ENCODE measurements around the gene GRHL3.

Gene GRHL3

GRCh38 chr1:24343412-24344089, 24.4 kb downstream of the GRHL3 start:
- DNase-seq (ENCODE audit: low read depth in 2 of 2) = no peak

- no peak for DNase-seq (ENCODE audit: low read depth in 2 of 2)
Observed at GRCh38 chr1:24344090-24344742, 25.1 kb downstream of the GRHL3 start.

- DNase-seq (ENCODE audit: low read depth in 2 of 2) = no peak
Observed at GRCh38 chr1:24345334-24345733, 26.2 kb downstream of the GRHL3 start.

- DNase-seq (ENCODE audit: low read depth in 2 of 2) = no peak
Observed at GRCh38 chr1:24347159-24347934, 28.2 kb downstream of the GRHL3 start.

GRCh38 chr1:24348196-24348595, 29.0 kb downstream of the GRHL3 start:
- DNase-seq (ENCODE audit: low read depth in 2 of 2) = no peak

GRCh38 chr1:24349891-24350290, 30.7 kb downstream of the GRHL3 start:
- no peak for DNase-seq (ENCODE audit: low read depth in 2 of 2)

- DNase-seq (ENCODE audit: low read depth in 2 of 2) = no peak
Observed at GRCh38 chr1:24351247-24351646, 32.1 kb downstream of the GRHL3 start.

GRCh38 chr1:24351918-24352627, 32.9 kb downstream of the GRHL3 start:
- DNase-seq (ENCODE audit: low read depth in 2 of 2) = no peak

- DNase-seq (ENCODE audit: low read depth in 2 of 2) = no peak
Observed at GRCh38 chr1:24353292-24353891, 34.2 kb downstream of the GRHL3 start.

- DNase-seq (ENCODE audit: low read depth in 2 of 2) = no peak
Observed at GRCh38 chr1:24355466-24355865, 36.3 kb downstream of the GRHL3 start.

GRCh38 chr1:24357038-24357437, 37.9 kb downstream of the GRHL3 start:
- DNase-seq (ENCODE audit: low read depth in 2 of 2) = no peak

- DNase-seq (ENCODE audit: low read depth in 2 of 2) = no peak
Observed at GRCh38 chr1:24360681-24361080, 41.5 kb downstream of the GRHL3 start.

GRCh38 chr1:24361811-24362210, 42.7 kb downstream of the GRHL3 start:
- no peak for DNase-seq (ENCODE audit: low read depth in 2 of 2)

GRCh38 chr1:24362396-24362795, 43.2 kb downstream of the GRHL3 start:
- DNase-seq (ENCODE audit: low read depth in 2 of 2) = no peak

- no peak for DNase-seq (ENCODE audit: low read depth in 2 of 2)
Observed at GRCh38 chr1:24362982-24363614, 43.9 kb downstream of the GRHL3 start.

GRCh38 chr1:24363994-24364393, 44.8 kb downstream of the GRHL3 start:
- DNase-seq (ENCODE audit: low read depth in 2 of 2) = no peak

GRCh38 chr1:24364605-24364974, 45.4 kb downstream of the GRHL3 start:
- DNase-seq (ENCODE audit: low read depth in 2 of 2) = no peak

- DNase-seq (ENCODE audit: low read depth in 2 of 2) = no peak
Observed at GRCh38 chr1:24364975-24365678, 46.0 kb downstream of the GRHL3 start.

- no peak for DNase-seq (ENCODE audit: low read depth in 2 of 2)
Observed at GRCh38 chr1:24366707-24367106, 47.5 kb downstream of the GRHL3 start.

- DNase-seq (ENCODE audit: low read depth in 2 of 2) = no peak
Observed at GRCh38 chr1:24369199-24369598, 50.0 kb downstream of the GRHL3 start.

- no peak for DNase-seq (ENCODE audit: low read depth in 2 of 2)
Observed at GRCh38 chr1:24369801-24370200, 50.6 kb downstream of the GRHL3 start.

Data from stimulated activated CD8-positive, alpha-beta memory T cell treated with anti-CD3 and anti-CD28 coated beads, Interleukin-7, amount 100 ng/mL, for 1 hour (primary cell).